Activated CD4-positive, alpha-beta T cell treated with anti-CD3 and anti-CD28 coated beads, Interleukin-2, amount 50 U/mL, for 4 hours (primary cell): ENCODE measurements around the gene USP48.
"Not testable (repeated sequence)": the region's sequence is repeated elsewhere in the genome, so short reads cannot be mapped to it uniquely, and the experiment has no call there.

Experiments
- DNase-seq, 2 experiments: peaks; one replicate each; pipeline ENCODE4 v3.0.0-alpha.2; 2020

USP48 gene

DNA sequence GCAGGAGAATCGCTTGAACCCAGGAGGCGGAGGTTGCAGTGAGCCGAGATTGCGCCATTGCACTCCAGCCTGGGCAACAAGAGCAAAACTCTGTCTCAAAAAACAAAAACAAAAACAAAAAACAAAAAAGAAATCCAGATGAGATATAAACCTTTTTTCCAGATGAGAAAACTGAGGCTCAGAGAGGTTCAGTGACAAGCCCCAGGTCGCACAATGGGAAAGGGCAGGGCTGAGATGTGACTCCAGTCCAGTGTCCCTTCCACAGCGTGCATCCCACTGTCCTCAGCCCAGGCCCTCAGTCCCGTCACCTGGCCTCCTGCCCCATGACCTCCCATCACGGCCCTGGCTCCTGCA is 151.4 kb downstream of the USP48 start:
- not testable (repeated sequence) for DNase-seq

- DNase-seq: no peak
These were observed 152.2 kb downstream of the USP48 start for GRCh38 chr1:21630571-21631343.

DNA sequence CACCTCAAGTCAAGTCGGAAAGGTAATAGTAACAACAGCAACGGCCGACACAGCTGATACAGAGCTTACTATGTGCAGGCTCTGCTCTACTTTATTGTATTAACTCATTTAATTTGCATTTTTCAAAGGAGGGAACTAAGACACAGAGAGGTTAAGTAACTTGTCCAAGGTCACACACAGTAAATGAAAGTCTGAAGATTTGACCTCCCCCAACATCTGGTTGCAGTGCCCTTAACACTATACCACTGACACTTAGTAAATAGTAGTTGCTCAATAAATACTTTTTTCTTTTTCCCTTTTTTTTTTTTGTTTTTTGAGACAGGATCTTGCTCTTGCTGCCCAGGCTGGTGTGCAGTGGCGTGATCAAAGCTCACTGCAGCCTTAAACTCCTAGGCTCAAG is 153.0 kb downstream of the USP48 start:
- DNase-seq: no peak

DNA sequence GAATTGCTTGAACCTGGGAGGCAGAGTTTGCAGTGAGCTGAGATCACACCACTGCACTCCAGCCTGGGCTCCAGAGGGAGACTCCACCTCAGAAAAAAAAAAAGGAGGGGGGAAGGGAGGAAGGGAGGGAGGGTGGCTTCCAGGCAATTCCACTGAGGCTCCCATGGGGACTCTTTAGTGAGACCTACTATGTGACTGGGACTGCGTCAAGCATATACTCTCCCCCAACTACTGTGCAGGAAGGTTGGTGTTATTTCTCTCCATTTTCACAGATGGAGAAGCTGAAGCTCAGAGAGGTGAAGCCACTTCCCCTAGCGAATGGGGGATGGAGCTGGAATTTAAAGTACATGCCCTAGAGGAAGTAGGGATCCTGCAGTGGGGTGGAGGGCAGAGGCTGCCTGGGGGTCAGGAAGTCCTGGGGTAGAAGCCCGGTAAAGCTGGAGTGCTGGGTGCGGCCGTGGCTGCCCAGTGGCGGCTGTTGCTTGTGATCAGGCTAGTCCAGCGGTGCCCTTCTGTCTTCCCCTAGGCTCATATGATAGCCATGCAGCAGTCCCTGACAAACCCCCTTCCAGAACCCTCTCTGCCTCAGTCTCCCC is 154.1 kb downstream of the USP48 start:
- no peak for DNase-seq
